Chondrocyte (in vitro differentiated cells): Measurements from ENCODE around the gene SEMG1. TPM values are rescaled to one million over a fixed set of nuclear protein-coding genes. Genes with fewer than 3 reads are reported as not detected.

ENCODE experiments used
- DNase-seq: peaks from one replicate; pipeline ENCODE4 v3.0.0; 2021; ENCODE audit warnings: mixed read lengths, low spot score
- H3K27ac Mint-ChIP-seq: one replicate; pipeline ENCODE4 v1.8.0; 2021; ENCODE audit warnings: mild to moderate bottlenecking, moderate library complexity, mixed read lengths; ENCODE audit not compliant: unreplicated experiment
- H3K27me3 Mint-ChIP-seq: 2 replicates; pipeline ENCODE4 v1.8.0; 2021; ENCODE audit warnings: low read depth, mixed read lengths
- H3K36me3 Mint-ChIP-seq: 2 replicates; pipeline ENCODE4 v1.8.0; 2021; ENCODE audit warnings: low read depth, mixed read lengths
- H3K4me1 Mint-ChIP-seq: 2 replicates; pipeline ENCODE4 v1.8.0; 2021; ENCODE audit warnings: low read depth, mild to moderate bottlenecking, mixed read lengths
- H3K4me3 Mint-ChIP-seq: one replicate; pipeline ENCODE4 v1.8.0; 2021; ENCODE audit warnings: mild to moderate bottlenecking, moderate library complexity, mixed read lengths; ENCODE audit not compliant: unreplicated experiment
- H3K9me3 Mint-ChIP-seq: 2 replicates; pipeline ENCODE4 v1.8.0; 2021; ENCODE audit warnings: low read depth, mixed read lengths
- long read RNA-seq: library from polyadenylated mRNA; stranded (forward); transcript quantifications from one replicate; pipeline ENCODE4 v2.0.0, GENCODE V29; 2021
- total RNA-seq: library from RNA; stranded (reverse); gene quantifications from 3 replicates; pipeline ENCODE4 v1.2.1, GENCODE V29; 2021
- TF ChIP-seq, protein P1 (sequence below): fragments of 200-600 bp; sonication (generic); IDR thresholded peaks from 2 replicates; pipeline ENCODE4 v1.5.0; 2021; ENCODE audit warnings: antibody characterized with exemption, mild to moderate bottlenecking, moderate library complexity

The SEMG1 gene, protein sequence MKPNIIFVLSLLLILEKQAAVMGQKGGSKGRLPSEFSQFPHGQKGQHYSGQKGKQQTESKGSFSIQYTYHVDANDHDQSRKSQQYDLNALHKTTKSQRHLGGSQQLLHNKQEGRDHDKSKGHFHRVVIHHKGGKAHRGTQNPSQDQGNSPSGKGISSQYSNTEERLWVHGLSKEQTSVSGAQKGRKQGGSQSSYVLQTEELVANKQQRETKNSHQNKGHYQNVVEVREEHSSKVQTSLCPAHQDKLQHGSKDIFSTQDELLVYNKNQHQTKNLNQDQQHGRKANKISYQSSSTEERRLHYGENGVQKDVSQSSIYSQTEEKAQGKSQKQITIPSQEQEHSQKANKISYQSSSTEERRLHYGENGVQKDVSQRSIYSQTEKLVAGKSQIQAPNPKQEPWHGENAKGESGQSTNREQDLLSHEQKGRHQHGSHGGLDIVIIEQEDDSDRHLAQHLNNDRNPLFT
- total RNA-seq = not detected in 3 replicates
- long read RNA-seq = 0 reads

DNA sequence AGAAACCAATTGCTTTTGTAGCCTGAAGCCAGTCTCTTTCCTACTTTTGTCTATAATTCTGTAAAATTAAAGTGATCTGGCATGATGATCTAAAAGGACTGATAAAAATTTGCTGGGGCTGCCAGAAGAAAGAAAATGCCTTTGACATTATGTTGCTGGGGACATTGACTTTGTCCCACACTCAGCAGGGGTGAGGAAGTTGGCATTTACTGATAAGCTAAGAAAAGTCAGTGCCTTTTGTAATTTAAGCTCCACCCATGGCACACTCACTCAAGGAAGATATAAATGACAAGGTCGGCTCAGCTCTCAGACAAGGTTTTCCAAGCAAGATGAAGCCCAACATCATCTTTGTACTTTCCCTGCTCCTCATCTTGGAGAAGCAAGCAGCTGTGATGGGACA is at the start of gene SEMG1:
Gene SEMG1, plus strand, starts transcription at position 309 of the 400 bp plus-strand sequence. Its CDS starts 21 bp downstream, at position 330.
- no peaks in the 10 kb centered on the region for H3K36me3 Mint-ChIP-seq
- no peaks in the 10 kb centered on the region for H3K4me1 Mint-ChIP-seq
- no peak within 1 kb of the TSS for H3K27ac Mint-ChIP-seq
- TF ChIP-seq, protein P1, sequence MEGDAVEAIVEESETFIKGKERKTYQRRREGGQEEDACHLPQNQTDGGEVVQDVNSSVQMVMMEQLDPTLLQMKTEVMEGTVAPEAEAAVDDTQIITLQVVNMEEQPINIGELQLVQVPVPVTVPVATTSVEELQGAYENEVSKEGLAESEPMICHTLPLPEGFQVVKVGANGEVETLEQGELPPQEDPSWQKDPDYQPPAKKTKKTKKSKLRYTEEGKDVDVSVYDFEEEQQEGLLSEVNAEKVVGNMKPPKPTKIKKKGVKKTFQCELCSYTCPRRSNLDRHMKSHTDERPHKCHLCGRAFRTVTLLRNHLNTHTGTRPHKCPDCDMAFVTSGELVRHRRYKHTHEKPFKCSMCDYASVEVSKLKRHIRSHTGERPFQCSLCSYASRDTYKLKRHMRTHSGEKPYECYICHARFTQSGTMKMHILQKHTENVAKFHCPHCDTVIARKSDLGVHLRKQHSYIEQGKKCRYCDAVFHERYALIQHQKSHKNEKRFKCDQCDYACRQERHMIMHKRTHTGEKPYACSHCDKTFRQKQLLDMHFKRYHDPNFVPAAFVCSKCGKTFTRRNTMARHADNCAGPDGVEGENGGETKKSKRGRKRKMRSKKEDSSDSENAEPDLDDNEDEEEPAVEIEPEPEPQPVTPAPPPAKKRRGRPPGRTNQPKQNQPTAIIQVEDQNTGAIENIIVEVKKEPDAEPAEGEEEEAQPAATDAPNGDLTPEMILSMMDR = no peak
- no peak within 1 kb of the TSS for H3K4me3 Mint-ChIP-seq
- H3K9me3 Mint-ChIP-seq = peaks cover 5% of the 10 kb centered on the region
- peaks cover 25% of the 10 kb centered on the region for H3K27me3 Mint-ChIP-seq
- DNase-seq = no peak

DNA sequence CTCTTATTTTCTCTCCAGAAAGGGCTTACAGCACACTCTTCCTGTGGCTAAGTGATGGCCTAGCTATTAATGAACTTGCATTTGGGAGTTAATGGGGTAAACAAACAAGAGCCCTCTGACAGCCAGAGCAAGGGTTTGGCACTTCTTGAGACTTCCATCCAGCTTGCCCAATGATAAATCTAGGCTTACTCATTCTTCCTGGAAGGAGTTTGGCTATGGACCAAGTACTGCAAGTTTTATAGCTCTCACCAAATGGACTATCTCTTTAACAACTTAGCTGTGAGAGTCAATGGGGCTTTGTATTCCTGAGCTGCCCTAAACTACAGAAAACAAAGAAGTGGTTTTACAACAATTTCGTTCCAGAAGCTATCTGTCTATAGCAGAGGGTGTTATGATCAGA is 48.9 kb upstream of the SEMG1 start:
- TF ChIP-seq, protein P1 = no peak
- Mint-ChIP-seq H3K9me3 (peaks cover 26% of the 10 kb centered on the region), H3K36me3 (no peaks in the 10 kb centered on the region), H3K4me1 (no peaks in the 10 kb centered on the region), H3K27ac (no peak overlapping the region), H3K27me3 (peaks cover 17% of the 10 kb centered on the region), H3K4me3 (no peak overlapping the region)
- no peak for DNase-seq

DNA sequence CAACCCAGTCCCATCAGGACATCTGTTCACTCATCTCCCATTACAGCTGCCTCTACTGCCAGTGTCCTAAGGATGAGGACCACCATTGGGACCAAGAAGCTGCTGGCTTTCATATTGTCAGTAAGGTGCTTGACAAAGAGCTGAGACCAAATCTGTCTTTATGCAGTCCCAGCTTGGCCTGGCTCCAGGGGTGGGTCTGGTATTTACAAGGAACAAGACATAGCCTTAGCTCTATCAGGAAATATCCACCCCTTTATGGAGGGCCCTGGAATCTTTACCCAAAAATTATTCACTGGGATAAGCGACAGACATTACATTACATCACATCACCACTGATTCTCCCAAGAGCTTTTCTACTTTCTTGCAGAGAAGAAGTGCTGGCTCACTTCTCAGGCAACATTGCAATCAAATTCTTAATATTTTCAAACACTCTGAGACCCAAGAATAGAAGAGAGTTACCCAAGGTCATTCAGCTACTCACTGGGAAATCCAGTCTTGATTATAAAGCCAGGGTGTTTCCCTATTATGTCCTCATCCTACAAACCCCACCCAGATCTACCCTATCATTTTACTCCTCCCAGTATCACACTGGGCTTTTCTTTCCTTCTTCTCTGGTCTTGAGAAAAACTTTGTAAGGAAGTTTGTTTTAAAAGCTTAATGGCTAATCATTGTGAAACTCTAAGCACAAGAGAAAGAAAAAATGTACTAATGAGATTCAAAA is 43.6 kb upstream of the SEMG1 start:
- peaks cover 13% of the 10 kb centered on the region for H3K27me3 Mint-ChIP-seq
- H3K9me3 Mint-ChIP-seq = peaks cover 49% of the 10 kb centered on the region

DNA sequence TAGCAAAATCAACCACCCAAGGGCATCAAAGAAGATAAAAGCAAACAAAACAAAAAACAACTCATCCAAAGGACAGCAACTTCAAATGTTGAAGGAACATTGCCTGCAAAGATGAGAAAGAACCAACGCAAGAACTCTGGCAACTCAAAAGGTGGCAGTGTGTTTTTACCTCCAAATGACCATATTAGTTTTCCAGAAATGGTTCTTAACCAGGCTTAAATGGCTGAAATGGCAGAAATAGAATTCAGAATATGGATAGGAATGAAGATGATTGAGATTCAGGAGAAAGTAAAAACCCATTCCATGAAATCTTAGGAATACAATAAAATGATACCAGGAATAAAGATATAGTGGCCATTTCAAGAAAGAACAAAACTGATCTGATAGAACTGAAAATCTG is 41.9 kb upstream of the SEMG1 start:
- Mint-ChIP-seq H3K27me3 (peaks cover 10% of the 10 kb centered on the region), H3K4me3 (no peak overlapping the region), H3K4me1 (no peaks in the 10 kb centered on the region), H3K9me3 (peaks cover 45% of the 10 kb centered on the region), H3K36me3 (no peaks in the 10 kb centered on the region), H3K27ac (no peak overlapping the region)
- DNase-seq = no peak
- TF ChIP-seq, protein P1 = no peak

More for the DNA sequence above, 43.6 kb upstream of the SEMG1 start:
- no peak for DNase-seq
- Mint-ChIP-seq H3K4me1 (no peaks in the 10 kb centered on the region), H3K27ac (no peak overlapping the region), H3K36me3 (no peaks in the 10 kb centered on the region), H3K4me3 (no peak overlapping the region)
- TF ChIP-seq, protein P1 = no peak

DNA sequence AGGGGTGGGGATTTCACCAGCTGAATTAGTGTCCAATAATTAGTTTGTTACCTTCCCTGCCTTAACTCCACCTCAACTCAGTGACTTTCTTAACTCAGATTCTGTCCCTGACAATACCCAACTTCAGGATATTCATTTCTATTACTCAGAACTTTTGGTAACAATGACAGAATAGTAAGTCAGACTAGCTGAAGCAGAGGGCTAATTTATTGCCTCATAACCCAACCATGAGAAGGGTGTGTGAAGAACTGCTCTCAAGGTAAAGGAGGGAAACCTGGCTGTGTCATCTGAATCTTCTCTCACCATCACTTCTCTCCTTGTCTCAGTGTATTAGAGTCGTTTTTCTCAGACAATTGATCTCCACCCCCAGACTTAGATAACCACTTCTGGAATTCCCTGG is 33.3 kb upstream of the SEMG1 start:
- no peak overlapping the region for H3K4me3 Mint-ChIP-seq
- H3K9me3 Mint-ChIP-seq = peaks cover 12% of the 10 kb centered on the region
- DNase-seq = no peak
- peaks cover 14% of the 10 kb centered on the region for H3K27me3 Mint-ChIP-seq
- H3K4me1 Mint-ChIP-seq = no peaks in the 10 kb centered on the region
- no peaks in the 10 kb centered on the region for H3K36me3 Mint-ChIP-seq
- TF ChIP-seq, protein P1 = no peak
- H3K27ac Mint-ChIP-seq = no peak overlapping the region
